Activated CD8-positive, alpha-beta T cell treated with anti-CD3 and anti-CD28 coated beads, Interleukin-2, amount 10 ng/mL, durations not matched to agents 7 days and 5 days (primary cell): ENCODE measurements around the gene BCORL1. TPM values are rescaled to one million over a fixed set of nuclear protein-coding genes. Genes with fewer than 3 reads are reported as not detected.

ENCODE experiments used
- ATAC-seq: fragments of 150-1000 bp; cut with Tn5 transposase; one replicate; pipeline ENCODE4 v1.10.0; 2021; ENCODE audit warnings: moderate library complexity
- CTCF ChIA-PET: fragments of 350-600 bp; sonication (Branson Sonifier 250); formaldehyde crosslinking; loops from one replicate; lab custom pipeline; 2021; ENCODE audit warnings: antibody characterized with exemption; lab: Charles Lee
- POLR2A ChIA-PET: fragments of 350-600 bp; sonication (Branson Sonifier 250); formaldehyde crosslinking; loops from one replicate; lab custom pipeline; 2021; ENCODE audit warnings: antibody characterized with exemption; lab: Charles Lee
- DNase-seq: peaks from one replicate; pipeline ENCODE4 v3.0.0-alpha.2; 2020
- H3K27ac Mint-ChIP-seq: one replicate; pipeline ENCODE4 v1.8.0; 2021; ENCODE audit warnings: mild to moderate bottlenecking, mixed read lengths
- H3K27me3 Mint-ChIP-seq: one replicate; pipeline ENCODE4 v1.8.0; 2021; ENCODE audit warnings: low read depth, mixed read lengths
- H3K36me3 Mint-ChIP-seq: one replicate; pipeline ENCODE4 v1.8.0; 2021; ENCODE audit warnings: low read depth, mixed read lengths
- H3K4me1 Mint-ChIP-seq: one replicate; pipeline ENCODE4 v1.8.0; 2021; ENCODE audit warnings: low read depth, mixed read lengths
- H3K4me3 Mint-ChIP-seq: one replicate; pipeline ENCODE4 v1.8.0; 2021; ENCODE audit warnings: mild to moderate bottlenecking, mixed read lengths
- H3K9me3 Mint-ChIP-seq: one replicate; pipeline ENCODE4 v1.8.0; 2022; ENCODE audit warnings: mixed read lengths; ENCODE audit not compliant: insufficient read depth
- total RNA-seq, 2 experiments: library from RNA; stranded (reverse); gene quantifications; one replicate each; pipeline ENCODE4 v1.2.3, GENCODE V29; 2021

The BCORL1 gene
- total RNA-seq, 2 experiments from 2014 or later, result 9.7 to 10.9 TPM

DNA sequence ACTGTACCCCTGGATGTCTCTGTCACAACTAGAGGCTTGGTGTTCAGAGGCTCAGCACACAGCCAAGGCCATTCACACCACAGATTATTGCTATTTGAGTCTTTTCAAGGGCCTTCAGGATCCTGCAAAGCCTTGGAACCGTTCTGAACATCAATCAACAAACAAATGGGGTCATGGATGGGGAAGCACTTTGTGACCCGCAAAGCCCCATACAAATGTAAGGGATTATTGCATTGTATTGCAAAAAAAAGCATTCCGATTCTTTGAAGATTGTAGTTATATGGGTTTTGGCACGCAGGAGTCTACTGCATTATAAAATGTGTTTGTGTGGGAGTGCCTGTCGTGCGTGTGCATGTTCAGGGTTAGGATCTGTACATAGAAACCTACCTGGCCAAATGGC is 17.3 kb upstream of the BCORL1 start:
- no peaks in the 10 kb centered on the region for H3K9me3 Mint-ChIP-seq

DNA sequence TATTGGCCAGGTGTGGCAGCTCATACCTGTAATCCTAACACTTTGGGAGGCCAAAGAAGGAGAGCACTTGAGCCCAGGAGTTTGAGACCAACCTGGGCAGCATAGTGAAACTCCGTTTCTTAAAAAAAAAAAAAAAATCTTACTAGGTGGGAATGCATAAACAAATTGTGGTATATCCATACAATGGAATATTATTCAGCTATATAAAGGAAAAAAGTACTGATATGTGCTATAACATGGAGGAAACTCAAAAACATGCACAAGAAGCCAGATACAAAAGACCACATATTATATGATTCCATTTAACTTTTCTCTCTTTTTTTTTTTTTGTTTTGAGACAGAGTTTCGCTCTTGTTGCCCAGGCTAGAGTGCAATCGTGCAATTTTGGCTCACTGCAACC is 13.5 kb upstream of the BCORL1 start:
- ATAC-seq, result no peak
- DNase-seq, result no peak
- no peak overlapping the region for H3K27ac Mint-ChIP-seq
- no peaks in the 10 kb centered on the region for H3K9me3 Mint-ChIP-seq
- H3K4me3 Mint-ChIP-seq, result no peak overlapping the region
- H3K4me1 Mint-ChIP-seq, result no peaks in the 10 kb centered on the region
- H3K27me3 Mint-ChIP-seq, result peaks cover 17% of the 10 kb centered on the region
- no peaks in the 10 kb centered on the region for H3K36me3 Mint-ChIP-seq
- POLR2A ChIA-PET, result no interaction called here
- CTCF ChIA-PET, result no interaction called here

More for the DNA sequence above, 17.3 kb upstream of the BCORL1 start:
- ChIA-PET CTCF (no interaction called here), POLR2A (no interaction called here)
- no peak for ATAC-seq
- Mint-ChIP-seq H3K36me3 (no peaks in the 10 kb centered on the region), H3K27me3 (peaks cover 2% of the 10 kb centered on the region), H3K4me1 (peaks cover 14% of the 10 kb centered on the region), H3K27ac (no peak overlapping the region), H3K4me3 (no peak overlapping the region)
- no peak for DNase-seq

DNA sequence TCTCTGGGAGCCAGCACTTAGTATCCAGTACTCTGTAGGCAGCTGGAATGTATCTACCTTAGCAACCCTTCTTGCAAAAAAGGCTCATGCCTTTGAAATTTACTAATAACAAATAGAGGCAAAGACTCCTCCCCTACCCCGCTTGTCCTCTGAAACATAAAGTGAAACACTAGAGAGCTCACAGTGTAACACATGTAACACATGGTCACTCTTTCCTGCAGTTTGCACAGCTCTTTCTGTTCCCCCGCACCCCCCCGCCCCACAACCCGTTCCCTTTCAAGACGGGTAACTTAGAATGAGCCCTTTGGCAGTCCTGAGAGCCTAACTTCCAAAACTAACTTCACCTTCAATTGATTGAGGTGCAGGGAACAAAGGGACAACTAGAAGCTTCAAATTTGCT is 6.0 kb upstream of the BCORL1 start:
- no peak overlapping the region for H3K4me3 Mint-ChIP-seq
- no peaks in the 10 kb centered on the region for H3K36me3 Mint-ChIP-seq
- peaks cover 19% of the 10 kb centered on the region for H3K4me1 Mint-ChIP-seq
- no peaks in the 10 kb centered on the region for H3K9me3 Mint-ChIP-seq
- H3K27me3 Mint-ChIP-seq, result peaks cover 19% of the 10 kb centered on the region
- ATAC-seq, result no peak
- H3K27ac Mint-ChIP-seq, result no peak overlapping the region
- ChIA-PET CTCF (no interaction called here), POLR2A (no interaction called here)
- no peak for DNase-seq

GRCh38 chrX:129979207-129979920 is 3.1 kb upstream of the BCORL1 start:
- peak overlapping the region; percentile 58 for H3K4me3 Mint-ChIP-seq
- POLR2A ChIA-PET, result no interaction called here

GRCh38 chrX:129980001-129980401 is 2.4 kb upstream of the BCORL1 start:
- Mint-ChIP-seq H3K4me3 (peak overlapping the region; percentile 22), H3K36me3 (no peaks in the 10 kb centered on the region), H3K9me3 (no peaks in the 10 kb centered on the region), H3K27me3 (peaks cover 2% of the 10 kb centered on the region), H3K4me1 (peaks cover 23% of the 10 kb centered on the region), H3K27ac (no peak overlapping the region)
- POLR2A ChIA-PET, result no interaction called here
- DNase-seq (peak; percentile 46), ATAC-seq (no peak)
- CTCF ChIA-PET, result no interaction called here

More at GRCh38 chrX:129979207-129979920, 3.1 kb upstream of the BCORL1 start:
- H3K27me3 Mint-ChIP-seq, result peaks cover 2% of the 10 kb centered on the region
- H3K36me3 Mint-ChIP-seq, result no peaks in the 10 kb centered on the region
- peaks cover 19% of the 10 kb centered on the region for H3K4me1 Mint-ChIP-seq
- no peak for DNase-seq
- no peak overlapping the region for H3K27ac Mint-ChIP-seq
- no peaks in the 10 kb centered on the region for H3K9me3 Mint-ChIP-seq
- ATAC-seq, result no peak
- CTCF ChIA-PET, result interaction anchor here (0.9 kb wide), 2 partner anchors 18 to 54 kb away, joined by 3 read pairs; no protein-coding TSS in a partner anchor

DNA sequence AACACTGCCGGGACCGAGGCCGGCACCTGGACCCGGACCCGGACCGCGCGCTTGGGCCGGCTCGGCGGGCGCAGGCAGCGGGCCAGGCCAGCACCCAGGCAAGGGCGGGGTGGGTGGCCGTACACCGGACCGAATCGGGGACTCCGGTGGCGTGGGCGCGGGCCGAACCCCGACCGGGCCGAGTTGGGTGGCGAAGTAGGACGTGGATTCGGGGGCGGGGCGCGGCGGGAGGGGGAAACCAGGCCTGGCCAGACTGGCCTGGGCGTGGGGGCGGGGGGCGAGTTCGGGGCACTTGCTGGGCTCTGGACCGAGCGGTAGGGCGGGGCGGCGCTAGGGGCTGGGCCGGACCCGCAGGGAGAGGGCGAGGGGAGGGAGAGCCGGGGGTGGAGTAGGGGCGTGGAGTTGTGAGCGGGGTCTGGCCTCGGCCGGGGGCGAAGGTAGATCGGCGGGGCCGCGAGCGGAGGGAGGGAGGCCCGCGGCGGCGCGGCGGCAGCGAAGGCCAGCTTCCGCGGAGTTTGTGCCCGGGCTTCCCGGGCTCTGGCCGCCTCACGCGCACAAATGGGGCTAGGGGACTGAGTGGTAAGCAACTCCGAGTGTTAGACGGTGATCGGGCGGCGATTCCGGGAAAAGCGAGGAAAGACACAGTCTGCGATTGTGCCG is 1.8 kb upstream of the BCORL1 start:
- no peaks in the 10 kb centered on the region for H3K9me3 Mint-ChIP-seq
- no peaks in the 10 kb centered on the region for H3K36me3 Mint-ChIP-seq
- no peak overlapping the region for H3K4me3 Mint-ChIP-seq
- no peak overlapping the region for H3K27ac Mint-ChIP-seq
- peaks cover 2% of the 10 kb centered on the region for H3K27me3 Mint-ChIP-seq
- H3K4me1 Mint-ChIP-seq, result peaks cover 28% of the 10 kb centered on the region
- DNase-seq (no peak), ATAC-seq (no peak)
- CTCF ChIA-PET, result no interaction called here
- POLR2A ChIA-PET, result interaction anchor here (0.6 to 1.0 kb wide), 2 partner anchors 8 to 187 kb away, joined by 3 to 5 read pairs; no protein-coding TSS in a partner anchor

- Mint-ChIP-seq H3K4me1 (peaks cover 28% of the 10 kb centered on the region), H3K9me3 (no peaks in the 10 kb centered on the region), H3K4me3 (no peak overlapping the region), H3K36me3 (no peaks in the 10 kb centered on the region), H3K27me3 (peaks cover 2% of the 10 kb centered on the region), H3K27ac (no peak overlapping the region)
- DNase-seq (no peak), ATAC-seq (no peak)
- ChIA-PET POLR2A (interaction anchor here (0.6 to 1.0 kb wide), 2 partner anchors 8 to 187 kb away, joined by 3 to 5 read pairs; no protein-coding TSS in a partner anchor), CTCF (no interaction called here)
These were observed 1.3 kb upstream of the BCORL1 start for GRCh38 chrX:129981200-129981553.

- peaks cover 28% of the 10 kb centered on the region for H3K4me1 Mint-ChIP-seq
- DNase-seq (no peak), ATAC-seq (peak; percentile 1)
- ChIA-PET POLR2A (interaction anchor here (1.0 kb wide), 1 partner anchor 9 kb away, joined by 5 read pairs; no protein-coding TSS in a partner anchor), CTCF (no interaction called here)
- H3K27ac Mint-ChIP-seq, result peak overlapping the region; percentile 66
- no peak overlapping the region for H3K4me3 Mint-ChIP-seq
- no peaks in the 10 kb centered on the region for H3K9me3 Mint-ChIP-seq
- peaks cover 2% of the 10 kb centered on the region for H3K27me3 Mint-ChIP-seq
- no peaks in the 10 kb centered on the region for H3K36me3 Mint-ChIP-seq
These were observed 609 bp upstream of the BCORL1 start for GRCh38 chrX:129981752-129982299.

DNA sequence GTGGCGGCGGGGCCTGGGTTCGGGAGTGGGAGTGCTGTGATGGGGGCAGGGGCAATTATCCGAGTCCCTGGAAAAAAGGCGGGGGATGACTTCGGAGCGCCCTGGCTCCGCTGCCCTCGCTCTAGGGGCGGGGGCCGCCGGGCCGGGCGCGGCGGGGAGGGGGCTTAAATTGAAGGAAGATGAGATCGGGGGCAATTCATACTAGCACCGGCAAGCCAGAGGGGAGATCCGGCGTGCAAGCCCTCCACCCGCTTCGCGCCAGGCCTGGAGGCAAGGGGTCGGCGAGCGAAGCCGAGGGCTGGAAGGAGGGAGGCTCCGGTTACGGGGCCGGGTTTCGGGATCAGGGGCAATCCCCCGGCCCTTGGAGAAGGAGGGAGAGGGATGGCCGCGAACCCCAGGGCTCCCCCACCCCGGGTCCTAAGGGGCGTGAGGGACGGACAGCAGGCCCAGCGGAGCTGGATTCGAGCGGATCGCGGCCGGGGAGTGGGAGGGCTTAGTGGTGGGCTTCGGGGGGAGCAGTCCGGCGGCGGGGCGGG is 1.2 kb downstream of the BCORL1 start:
- ChIA-PET CTCF (interaction anchor here (0.7 to 1.0 kb wide), 2 partner anchors 58 to 955 kb away, joined by 3 read pairs; no protein-coding TSS in a partner anchor), POLR2A (interaction anchor here (0.7 kb wide), 1 partner anchor 10 kb away, joined by 4 read pairs; no protein-coding TSS in a partner anchor)
- peak; percentile 2 for ATAC-seq
- Mint-ChIP-seq H3K4me3 (no peak overlapping the region), H3K9me3 (no peaks in the 10 kb centered on the region), H3K27me3 (peaks cover 2% of the 10 kb centered on the region), H3K27ac (no peak overlapping the region), H3K36me3 (no peaks in the 10 kb centered on the region), H3K4me1 (peaks cover 16% of the 10 kb centered on the region)
- no peak for DNase-seq

DNA sequence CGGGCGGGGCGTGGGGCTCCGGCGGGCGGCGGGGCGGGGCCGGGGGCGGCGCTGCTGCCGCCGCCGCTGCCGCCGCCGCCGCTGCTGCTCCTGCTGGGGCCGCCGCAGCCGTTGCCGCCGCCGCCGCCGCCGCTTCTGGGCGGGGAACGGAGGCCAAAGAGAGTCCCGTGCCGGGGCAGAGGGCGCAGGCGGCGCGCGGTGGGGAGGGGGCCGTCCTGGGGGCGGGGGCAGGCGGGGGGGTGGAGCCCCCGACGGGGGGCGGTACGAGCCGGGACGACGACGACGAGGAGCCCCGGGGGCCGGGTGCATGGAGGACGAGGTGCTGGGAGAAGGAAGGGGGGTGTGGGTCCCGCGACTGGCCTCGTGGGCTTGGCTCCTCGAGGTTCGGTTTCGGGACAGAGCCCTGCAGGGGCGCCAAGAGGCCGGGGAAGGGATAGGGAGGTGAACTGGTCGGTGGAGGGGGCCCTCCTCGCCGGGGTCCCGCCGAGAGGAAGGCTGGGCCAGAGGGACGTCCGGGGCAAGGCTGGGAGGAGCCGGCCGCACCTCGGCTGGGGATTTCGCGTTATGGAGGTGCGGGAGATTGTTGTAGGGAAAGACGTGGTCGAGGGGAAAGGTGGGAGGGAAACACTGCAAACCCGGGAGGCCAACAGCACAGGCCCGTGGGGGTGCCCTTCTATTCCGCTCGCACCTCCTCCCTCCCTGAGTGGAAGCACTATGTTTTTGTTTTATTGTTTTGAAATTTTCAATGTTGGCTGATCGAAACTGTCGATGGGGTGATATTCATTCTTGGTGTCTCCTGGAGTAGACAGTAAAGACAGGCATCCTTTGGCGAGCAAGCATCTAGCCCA is 1.9 kb downstream of the BCORL1 start:
- Mint-ChIP-seq H3K36me3 (no peaks in the 10 kb centered on the region), H3K27me3 (peaks cover 2% of the 10 kb centered on the region), H3K27ac (no peak overlapping the region), H3K4me3 (peak overlapping the region; percentile 76), H3K9me3 (no peaks in the 10 kb centered on the region), H3K4me1 (peaks cover 11% of the 10 kb centered on the region)
- DNase-seq (peak; percentile 38), ATAC-seq (peak; percentile 3)
- CTCF ChIA-PET, result interaction anchor here (0.7 kb wide), 1 partner anchor 44 kb away, joined by 3 read pairs; no protein-coding TSS in a partner anchor
- POLR2A ChIA-PET, result no interaction called here

DNA sequence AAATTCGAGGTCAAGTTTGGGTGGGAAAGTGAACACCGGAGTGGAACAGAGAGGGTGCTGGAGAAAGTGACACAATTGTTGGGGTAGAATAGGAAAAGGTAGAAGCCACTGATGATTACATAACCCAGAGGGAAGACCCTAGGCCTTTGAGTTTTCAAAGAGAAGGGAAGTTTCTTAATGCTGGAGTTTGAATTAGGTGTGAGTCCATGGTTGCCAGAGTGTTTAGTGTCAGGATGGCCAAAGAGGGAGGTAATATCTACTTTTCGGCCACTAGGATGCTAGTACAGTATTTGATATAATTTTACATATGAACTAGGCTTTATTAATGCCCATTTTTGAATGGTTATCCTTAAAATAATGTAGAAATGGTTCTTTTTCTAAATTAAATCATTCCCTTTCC is 5.4 kb downstream of the BCORL1 start:
- no peaks in the 10 kb centered on the region for H3K27me3 Mint-ChIP-seq
- no peaks in the 10 kb centered on the region for H3K9me3 Mint-ChIP-seq
- H3K4me3 Mint-ChIP-seq, result no peak overlapping the region
- DNase-seq, result no peak
- H3K4me1 Mint-ChIP-seq, result peaks cover 9% of the 10 kb centered on the region
- no peak overlapping the region for H3K27ac Mint-ChIP-seq
- ChIA-PET CTCF (no interaction called here), POLR2A (no interaction called here)
- no peaks in the 10 kb centered on the region for H3K36me3 Mint-ChIP-seq
- ATAC-seq, result no peak
